A673 (cell line): ENCODE data around the gene MUC12. TPM values are rescaled to one million over a fixed set of nuclear protein-coding genes. Genes with fewer than 3 reads are reported as not detected.
"Not testable (repeated sequence)": the region's sequence is repeated elsewhere in the genome, so short reads cannot be mapped to it uniquely, and the experiment has no call there.

ENCODE experiments used
- BruUV-seq: library from RNA; stranded (reverse); fragments of 400-500 nt; replicated peaks from 2 replicates; lab custom pipeline; 2021; lab: Mats Ljungman, UMichigan
- CTCF ChIA-PET: fragments of 300-600 bp; sonication (Branson Sonifier 250); formaldehyde crosslinking; loops from one replicate; lab custom pipeline; 2022; ENCODE audit warnings: antibody characterized with exemption; lab: Charles Lee
- POLR2A ChIA-PET: fragments of 300-600 bp; sonication (Branson Sonifier 250); formaldehyde crosslinking; loops from one replicate; lab custom pipeline; 2022; ENCODE audit warnings: antibody characterized with exemption; ENCODE audit not compliant: low non-redundant PET; lab: Charles Lee
- DNase-seq: peaks from one replicate; pipeline ENCODE4 v3.0.0-alpha.2; 2015; ENCODE audit warnings: low spot score
- H3K27ac ChIP-seq: fragments of 200-600 bp; sonication (generic); 2 replicates; pipeline ENCODE4 v1.5.1; 2016; ENCODE audit warnings: mixed run types, low read depth, mild to moderate bottlenecking, mixed read lengths, antibody characterized with exemption, low read length; ENCODE audit not compliant: poor library complexity, severe bottlenecking
- H3K27me3 ChIP-seq: fragments of 200-600 bp; sonication (generic); replicated peaks from 2 replicates; pipeline ENCODE4 v1.6.1; 2017; ENCODE audit warnings: mixed run types, low read depth, mild to moderate bottlenecking, mixed read lengths, antibody characterized with exemption, low read length; ENCODE audit not compliant: insufficient read depth, poor library complexity
- H3K36me3 ChIP-seq: fragments of 200-600 bp; sonication (generic); 2 replicates; pipeline ENCODE4 v1.6.1; 2016; ENCODE audit warnings: mixed run types, mild to moderate bottlenecking, mixed read lengths, antibody characterized with exemption, low read length; ENCODE audit not compliant: insufficient read depth, poor library complexity, severe bottlenecking
- H3K4me1 ChIP-seq: fragments of 200-600 bp; sonication (generic); 2 replicates; pipeline ENCODE4 v1.6.1; 2017; ENCODE audit warnings: mixed run types, mild to moderate bottlenecking, mixed read lengths, antibody characterized with exemption, low read length; ENCODE audit not compliant: insufficient read depth, poor library complexity, severe bottlenecking
- H3K4me3 ChIP-seq: fragments of 200-600 bp; sonication (generic); 2 replicates; pipeline ENCODE4 v1.5.1; 2016; ENCODE audit warnings: low read depth, mixed run types, mild to moderate bottlenecking, mixed read lengths, low read length; ENCODE audit not compliant: poor library complexity, severe bottlenecking
- H3K9me3 ChIP-seq: fragments of 200-600 bp; sonication (generic); 2 replicates; pipeline ENCODE4 v1.6.1; 2016; ENCODE audit warnings: mixed run types, low read depth, mild to moderate bottlenecking, mixed read lengths, antibody characterized with exemption, low read length; ENCODE audit not compliant: poor library complexity, severe bottlenecking
- EZH2 ChIP-seq: fragments of 200-600 bp; sonication (generic); IDR thresholded peaks from 2 replicates; pipeline ENCODE4 v1.6.1; 2017; ENCODE audit warnings: borderline replicate concordance, low read depth, mild to moderate bottlenecking, mixed read lengths, antibody characterized with exemption, low read length; ENCODE audit not compliant: poor library complexity, severe bottlenecking
- intact Hi-C: fragments of 100-400 bp; cut with micrococcal nuclease; formaldehyde crosslinking; loops from one replicate; pipeline ENCODE4 v1.10.0; 2022; ENCODE audit not compliant: unreplicated experiment
- total RNA-seq: library from RNA; stranded (reverse); gene quantifications from 2 replicates; pipeline ENCODE4 v1.2.3, GENCODE V29; 2021
- TF ChIP-seq, protein P1 (sequence below): fragments of 300-800, 200-600 bp; sonication (generic); conservative IDR thresholded peaks from 2 replicates; pipeline ENCODE4 v1.5.1; 2017; ENCODE audit warnings: low read depth, mild to moderate bottlenecking, antibody characterized with exemption, low read length, moderate library complexity, mixed read lengths

The MUC12 gene
- total RNA-seq, 1 experiment from 2014 or later: 0.67 TPM

- Histone ChIP-seq H3K36me3 (no peaks in the 10 kb centered on the region), H3K27ac (no peak overlapping the region), H3K27me3 (no peaks in the 10 kb centered on the region), H3K9me3 (no peaks in the 10 kb centered on the region), H3K4me1 (no peaks in the 10 kb centered on the region), H3K4me3 (no peak overlapping the region)
- no TSS peak for BruUV-seq
- intact Hi-C loops: no loop called here
- no peak for TF ChIP-seq EZH2
- TF ChIP-seq, protein P1, sequence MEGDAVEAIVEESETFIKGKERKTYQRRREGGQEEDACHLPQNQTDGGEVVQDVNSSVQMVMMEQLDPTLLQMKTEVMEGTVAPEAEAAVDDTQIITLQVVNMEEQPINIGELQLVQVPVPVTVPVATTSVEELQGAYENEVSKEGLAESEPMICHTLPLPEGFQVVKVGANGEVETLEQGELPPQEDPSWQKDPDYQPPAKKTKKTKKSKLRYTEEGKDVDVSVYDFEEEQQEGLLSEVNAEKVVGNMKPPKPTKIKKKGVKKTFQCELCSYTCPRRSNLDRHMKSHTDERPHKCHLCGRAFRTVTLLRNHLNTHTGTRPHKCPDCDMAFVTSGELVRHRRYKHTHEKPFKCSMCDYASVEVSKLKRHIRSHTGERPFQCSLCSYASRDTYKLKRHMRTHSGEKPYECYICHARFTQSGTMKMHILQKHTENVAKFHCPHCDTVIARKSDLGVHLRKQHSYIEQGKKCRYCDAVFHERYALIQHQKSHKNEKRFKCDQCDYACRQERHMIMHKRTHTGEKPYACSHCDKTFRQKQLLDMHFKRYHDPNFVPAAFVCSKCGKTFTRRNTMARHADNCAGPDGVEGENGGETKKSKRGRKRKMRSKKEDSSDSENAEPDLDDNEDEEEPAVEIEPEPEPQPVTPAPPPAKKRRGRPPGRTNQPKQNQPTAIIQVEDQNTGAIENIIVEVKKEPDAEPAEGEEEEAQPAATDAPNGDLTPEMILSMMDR: no peak
- ChIA-PET CTCF (no interaction called here), POLR2A (interaction anchor here (0.6 kb wide), 1 partner anchor 89 kb away, joined by 6 read pairs; no protein-coding TSS in a partner anchor)
- no peak for DNase-seq
Measured at GRCh38 chr7:100991631-100992030, 22.3 kb downstream of the MUC12 start.

- H3K9me3 ChIP-seq, CTCF ChIA-PET, H3K4me3 ChIP-seq, H3K4me1 ChIP-seq, BruUV-seq, H3K27me3 ChIP-seq, H3K27ac ChIP-seq, POLR2A ChIA-PET, intact Hi-C loops, DNase-seq, H3K36me3 ChIP-seq: not testable (repeated sequence)
Measured at GRCh38 chr7:100992280-100992679, 22.9 kb downstream of the MUC12 start.

DNA sequence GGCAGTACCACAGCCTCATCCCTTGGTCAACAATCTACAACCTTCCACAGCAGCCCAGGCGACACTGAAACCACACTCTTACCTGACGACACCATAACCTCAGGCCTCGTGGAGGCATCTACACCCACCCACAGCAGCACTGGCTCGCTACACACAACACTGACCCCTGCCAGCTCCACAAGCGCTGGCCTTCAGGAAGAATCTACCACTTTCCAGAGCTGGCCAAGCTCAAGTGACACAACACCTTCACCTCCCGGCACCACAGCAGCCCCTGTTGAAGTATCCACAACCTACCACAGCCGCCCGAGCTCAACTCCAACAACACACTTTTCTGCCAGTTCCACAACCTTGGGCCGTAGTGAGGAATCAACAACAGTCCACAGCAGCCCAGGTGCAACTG is 25.3 kb downstream of the MUC12 start:
- H3K27ac ChIP-seq, BruUV-seq, H3K9me3 ChIP-seq, H3K4me3 ChIP-seq, CTCF ChIA-PET, POLR2A ChIA-PET, H3K27me3 ChIP-seq, intact Hi-C loops, DNase-seq, H3K4me1 ChIP-seq, H3K36me3 ChIP-seq: not testable (repeated sequence)

GRCh38 chr7:100998530-100998929 is 29.2 kb downstream of the MUC12 start:
- CTCF ChIA-PET, H3K4me3 ChIP-seq, H3K27ac ChIP-seq, H3K27me3 ChIP-seq, POLR2A ChIA-PET, H3K4me1 ChIP-seq, H3K9me3 ChIP-seq, H3K36me3 ChIP-seq, BruUV-seq, intact Hi-C loops, DNase-seq: not testable (repeated sequence)

- CTCF ChIA-PET, H3K9me3 ChIP-seq, H3K27me3 ChIP-seq, H3K27ac ChIP-seq, H3K4me3 ChIP-seq, DNase-seq, H3K4me1 ChIP-seq, intact Hi-C loops, H3K36me3 ChIP-seq, BruUV-seq, POLR2A ChIA-PET: not testable (repeated sequence)
Measured at GRCh38 chr7:100999334-100999733, 30.0 kb downstream of the MUC12 start.

DNA sequence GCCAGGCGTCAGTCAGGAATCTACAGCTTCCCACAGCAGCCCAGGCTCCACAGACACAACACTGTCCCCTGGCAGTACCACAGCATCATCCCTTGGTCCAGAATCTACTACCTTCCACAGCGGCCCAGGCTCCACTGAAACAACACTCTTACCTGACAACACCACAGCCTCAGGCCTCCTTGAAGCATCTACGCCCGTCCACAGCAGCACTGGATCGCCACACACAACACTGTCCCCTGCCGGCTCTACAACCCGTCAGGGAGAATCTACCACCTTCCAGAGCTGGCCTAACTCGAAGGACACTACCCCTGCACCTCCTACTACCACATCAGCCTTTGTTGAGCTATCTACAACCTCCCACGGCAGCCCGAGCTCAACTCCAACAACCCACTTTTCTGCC is 30.7 kb downstream of the MUC12 start:
- CTCF ChIA-PET, H3K36me3 ChIP-seq, DNase-seq, H3K4me1 ChIP-seq, BruUV-seq, H3K27me3 ChIP-seq, POLR2A ChIA-PET, H3K9me3 ChIP-seq, intact Hi-C loops, H3K4me3 ChIP-seq, H3K27ac ChIP-seq: not testable (repeated sequence)

- H3K9me3 ChIP-seq, H3K36me3 ChIP-seq, H3K27me3 ChIP-seq, DNase-seq, CTCF ChIA-PET, H3K4me1 ChIP-seq, intact Hi-C loops, H3K27ac ChIP-seq, BruUV-seq, H3K4me3 ChIP-seq, POLR2A ChIA-PET: not testable (repeated sequence)
Measured at GRCh38 chr7:101002333-101002732, 33.0 kb downstream of the MUC12 start.
